CD4-positive, alpha-beta T cell treated with Interleukin-2 at 100 ng/mL for 4 hours (primary cell): ENCODE results near the gene CHSY3.

Experiments
- DNase-seq: peaks from one replicate; pipeline ENCODE4 v3.0.0-alpha.2; 2020; ENCODE audit warnings: low spot score

CHSY3 gene

DNA sequence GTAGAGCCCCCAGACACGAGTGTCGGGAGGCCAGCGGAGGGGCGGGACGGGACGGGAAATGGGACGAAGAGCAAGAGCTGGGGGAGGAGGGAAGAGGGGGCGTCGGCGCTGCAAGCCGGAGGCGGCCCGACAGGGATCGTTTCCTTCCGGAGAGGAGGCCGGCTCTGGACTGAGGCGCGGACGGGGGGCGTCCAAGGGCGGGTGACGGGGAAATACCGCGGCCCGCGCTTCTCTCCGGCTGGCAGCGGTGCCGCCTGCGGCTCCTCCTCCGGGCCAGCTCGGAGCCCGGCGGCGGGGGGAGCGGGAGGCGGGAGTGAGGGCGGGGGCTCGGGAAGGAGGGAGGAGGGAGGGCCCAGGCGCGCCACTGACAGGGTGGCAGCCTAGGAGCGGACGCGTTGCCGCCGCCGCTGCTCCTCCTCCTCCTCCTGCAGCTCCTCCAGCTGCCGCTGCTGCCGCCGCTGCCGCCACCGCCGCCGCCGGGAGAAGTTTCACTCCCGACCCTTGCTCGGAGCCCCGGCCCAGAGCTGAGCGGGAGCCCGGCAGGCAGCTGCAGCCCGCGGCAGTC is at the start of gene CHSY3:
Gene CHSY3, plus strand, starts transcription at position 364 of the 565 bp plus-strand sequence.
- no peak for DNase-seq

DNA sequence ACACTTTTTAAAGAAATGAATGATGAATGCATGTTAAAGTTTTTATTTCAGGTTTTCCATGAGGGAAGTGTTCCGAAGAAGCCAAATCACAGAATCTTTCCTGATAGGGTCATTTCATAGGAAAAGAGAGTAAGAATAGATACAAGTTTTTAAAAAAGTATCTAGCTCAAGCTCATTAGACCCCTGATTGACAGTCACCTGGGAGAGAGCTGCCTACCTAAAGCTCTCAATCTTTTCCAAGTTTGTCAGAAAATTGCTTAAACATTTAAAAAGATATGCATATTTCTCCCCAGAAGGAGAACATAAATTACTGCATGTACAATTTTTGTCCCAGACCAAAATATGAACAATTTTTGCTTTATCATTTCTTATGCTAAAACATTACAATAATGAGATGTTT is 47.9 kb upstream of the CHSY3 start:
- DNase-seq, result no peak

DNA sequence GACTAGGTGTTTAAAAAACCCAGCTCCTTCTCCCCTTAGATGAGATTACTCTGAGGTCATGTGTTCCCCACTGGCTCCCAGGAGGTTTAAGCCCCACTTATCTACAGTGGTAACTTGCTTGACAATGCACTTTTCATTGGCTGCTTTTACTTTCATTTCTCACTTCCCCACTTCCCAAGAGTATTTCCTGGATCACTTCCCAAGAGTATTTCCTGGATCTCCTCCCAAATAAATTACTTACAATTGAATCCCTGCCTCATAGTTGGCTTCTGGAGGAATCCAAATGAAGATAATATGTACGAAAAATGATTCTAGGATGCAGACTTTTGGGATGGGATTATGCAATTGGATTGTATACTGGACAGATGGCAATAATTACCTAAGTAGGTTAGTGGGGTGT is 47.1 kb upstream of the CHSY3 start:
- no peak for DNase-seq

GRCh38 chr5:129858131-129858675 is 46.1 kb upstream of the CHSY3 start:
- no peak for DNase-seq

- no peak for DNase-seq
These were observed 19.9 kb upstream of the CHSY3 start for GRCh38 chr5:129884322-129884721.

DNA sequence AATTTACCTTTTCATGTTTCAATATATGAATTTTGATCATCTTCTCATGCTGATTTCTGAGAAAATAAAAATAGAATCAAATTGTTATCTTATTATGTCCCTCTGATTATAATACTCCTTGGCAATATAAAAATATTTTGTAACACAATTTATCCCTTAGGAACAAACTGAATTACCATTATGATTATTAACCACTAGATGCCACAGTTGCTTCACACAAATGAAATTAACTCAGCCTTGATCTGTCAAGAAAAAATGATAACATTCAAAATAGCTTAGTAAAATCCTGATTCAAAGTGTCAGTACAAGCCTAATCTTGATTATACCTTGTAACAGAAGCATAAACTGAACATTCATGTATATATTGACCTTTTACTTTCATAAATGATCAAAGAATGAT is 4.8 kb upstream of the CHSY3 start:
- no peak for DNase-seq

DNA sequence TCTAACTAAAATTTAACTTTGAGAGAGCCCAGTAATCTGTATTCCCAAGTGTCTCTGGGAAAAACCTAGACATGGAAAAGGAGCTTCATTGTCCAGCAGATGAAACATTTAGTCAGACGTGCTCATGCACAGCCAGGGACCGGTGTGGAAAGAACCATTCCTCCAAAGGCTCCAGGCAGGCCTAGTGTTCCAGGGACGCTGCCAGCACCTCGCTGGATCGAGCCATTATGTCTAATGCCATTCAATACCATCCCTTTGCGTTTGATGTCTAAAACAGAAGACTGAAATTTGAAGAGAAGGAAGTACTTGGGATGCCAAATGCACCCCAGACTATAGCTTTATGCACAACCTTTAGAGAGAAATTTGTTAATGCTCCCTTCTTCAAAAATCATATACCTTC is 1.4 kb upstream of the CHSY3 start:
- DNase-seq, result no peak

GRCh38 chr5:129903466-129904101 is 681 bp upstream of the CHSY3 start:
- DNase-seq, result no peak

DNA sequence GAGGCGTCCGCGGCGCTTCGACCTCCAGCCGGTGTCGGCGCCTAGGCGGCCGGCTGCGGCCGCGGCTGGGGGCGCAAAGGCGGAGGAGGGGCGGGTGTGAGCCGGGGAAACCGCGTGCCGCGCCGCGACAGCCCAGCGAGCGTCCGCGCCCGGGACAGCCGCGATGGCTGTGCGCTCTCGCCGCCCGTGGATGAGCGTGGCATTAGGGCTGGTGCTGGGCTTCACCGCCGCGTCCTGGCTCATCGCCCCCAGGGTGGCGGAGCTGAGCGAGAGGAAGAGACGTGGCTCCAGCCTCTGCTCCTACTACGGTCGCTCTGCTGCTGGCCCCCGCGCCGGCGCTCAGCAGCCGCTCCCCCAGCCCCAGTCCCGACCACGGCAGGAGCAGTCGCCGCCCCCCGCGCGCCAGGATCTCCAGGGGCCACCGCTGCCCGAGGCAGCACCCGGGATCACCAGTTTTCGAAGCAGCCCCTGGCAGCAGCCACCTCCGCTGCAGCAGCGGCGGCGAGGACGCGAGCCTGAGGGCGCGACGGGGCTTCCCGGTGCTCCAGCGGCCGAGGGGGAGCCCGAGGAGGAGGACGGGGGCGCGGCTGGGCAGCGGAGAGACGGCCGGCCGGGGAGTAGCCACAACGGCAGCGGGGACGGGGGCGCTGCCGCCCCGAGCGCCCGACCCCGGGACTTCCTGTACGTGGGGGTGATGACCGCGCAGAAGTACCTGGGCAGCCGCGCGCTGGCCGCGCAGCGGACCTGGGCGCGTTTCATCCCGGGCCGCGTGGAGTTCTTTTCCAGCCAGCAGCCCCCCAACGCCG is 605 bp downstream of the CHSY3 start:
- DNase-seq, result no peak

- no peak for DNase-seq
These were observed 1.4 kb downstream of the CHSY3 start for GRCh38 chr5:129905473-129906176.

- DNase-seq, result no peak
These were observed 2.1 kb downstream of the CHSY3 start for GRCh38 chr5:129906177-129906887.

GRCh38 chr5:129909225-129909624 is 5.0 kb downstream of the CHSY3 start:
- no peak for DNase-seq

- no peak for DNase-seq
These were observed 8.5 kb downstream of the CHSY3 start for GRCh38 chr5:129912601-129913255.

DNA sequence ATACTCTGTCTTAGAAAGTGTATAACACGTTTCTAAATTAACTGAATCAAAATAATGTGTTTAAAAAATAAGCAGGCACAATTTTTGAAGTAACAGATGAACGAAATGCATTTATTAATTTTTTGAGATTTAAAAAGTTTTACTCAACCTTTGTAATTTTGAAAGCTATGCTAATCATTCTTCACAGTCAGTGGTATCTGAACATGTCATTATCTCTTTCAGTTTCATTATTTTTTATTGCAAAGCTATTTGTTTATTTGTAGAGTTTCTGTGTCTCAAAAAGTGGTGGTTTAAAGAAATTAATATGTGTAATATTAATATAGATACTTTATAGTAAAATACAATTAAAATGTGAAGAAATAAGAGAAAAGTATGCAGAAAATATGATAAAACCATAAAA is 11.2 kb downstream of the CHSY3 start:
- DNase-seq, result no peak

- no peak for DNase-seq
These were observed 13.0 kb downstream of the CHSY3 start for GRCh38 chr5:129917224-129917623.

- no peak for DNase-seq
These were observed 16.9 kb downstream of the CHSY3 start for GRCh38 chr5:129921204-129921603.

GRCh38 chr5:129930221-129930620 is 26.0 kb downstream of the CHSY3 start:
- DNase-seq, result no peak

GRCh38 chr5:129935626-129936025 is 31.4 kb downstream of the CHSY3 start:
- DNase-seq, result no peak

GRCh38 chr5:129938077-129938476 is 33.8 kb downstream of the CHSY3 start:
- no peak for DNase-seq

DNA sequence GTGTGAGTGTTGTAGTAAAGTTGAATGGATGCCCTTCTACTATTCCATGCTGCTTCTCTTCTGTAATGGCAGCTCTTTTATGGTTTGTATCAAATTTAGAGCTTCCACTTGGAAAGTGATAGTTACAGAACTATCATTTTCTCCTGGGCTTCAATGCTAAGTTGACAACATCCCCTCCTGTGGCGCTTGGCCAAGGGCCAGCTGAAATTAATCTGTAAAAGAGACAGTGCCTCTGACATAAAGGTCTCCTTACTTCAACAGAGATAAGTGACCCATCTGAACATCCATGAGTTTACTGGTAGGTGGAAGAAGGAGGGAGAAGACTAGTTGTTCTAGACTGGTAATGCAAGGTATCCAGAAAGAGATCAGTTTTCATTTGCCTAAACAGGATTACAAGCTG is 39.7 kb downstream of the CHSY3 start:
- DNase-seq, result no peak

- DNase-seq, result no peak
These were observed 40.8 kb downstream of the CHSY3 start for GRCh38 chr5:129945028-129945427.
